ENCODE results near the gene PALB2.

DNA sequence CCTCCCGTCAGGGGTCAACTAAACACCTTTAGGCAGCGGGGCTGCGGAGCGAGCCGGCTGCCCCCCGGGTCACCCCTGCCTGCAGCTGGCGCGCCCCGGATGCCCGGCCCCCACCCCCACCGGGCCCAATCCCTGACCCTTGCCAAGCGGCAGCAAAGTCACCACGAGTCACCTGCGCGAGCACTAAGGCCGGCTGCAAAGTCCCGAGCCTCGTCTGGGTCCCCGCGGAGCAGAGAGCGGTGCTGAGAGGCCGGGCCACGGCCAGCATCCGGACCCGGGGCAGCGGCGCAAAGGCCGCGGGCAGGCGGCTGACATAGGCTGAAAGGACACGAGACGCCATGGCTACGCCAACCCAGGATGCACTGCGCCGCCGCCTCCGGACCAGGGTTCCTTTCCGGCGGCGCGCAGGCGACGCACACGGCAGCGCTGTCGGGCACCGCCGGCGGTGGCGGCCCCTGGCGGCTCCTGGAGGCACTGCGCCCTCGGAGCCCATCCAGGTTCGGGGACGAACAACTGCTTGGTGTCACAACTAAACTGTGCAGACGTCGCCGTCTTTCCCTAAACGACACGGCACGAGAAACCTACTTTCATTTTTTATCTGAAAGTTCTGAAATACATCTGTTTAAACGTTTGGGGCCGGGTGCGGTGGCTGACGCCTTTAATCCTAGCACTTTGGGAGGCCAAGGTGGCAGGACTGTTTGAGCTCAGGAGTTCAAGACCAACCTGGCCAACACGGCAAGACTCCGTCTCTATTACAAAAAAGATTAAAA, 45.0 kb downstream of the PALB2 start, which contains the start of gene NDUFAB1:
- TF ChIP-seq POLR2AphosphoS5 (IDR thresholded peaks at IDR 0.05; ENCODE audit: control insufficient read depth, insufficient read depth, low read depth, low read length), result peak; percentile 57
- peak; percentile 38; the same call in 1 of the 2 replicates for TF ChIP-seq NFIC (IDR thresholded peaks at IDR 0.05)
- TF ChIP-seq ZEB2 (IDR thresholded peaks at IDR 0.05), result no peak
- TF ChIP-seq, protein P1, sequence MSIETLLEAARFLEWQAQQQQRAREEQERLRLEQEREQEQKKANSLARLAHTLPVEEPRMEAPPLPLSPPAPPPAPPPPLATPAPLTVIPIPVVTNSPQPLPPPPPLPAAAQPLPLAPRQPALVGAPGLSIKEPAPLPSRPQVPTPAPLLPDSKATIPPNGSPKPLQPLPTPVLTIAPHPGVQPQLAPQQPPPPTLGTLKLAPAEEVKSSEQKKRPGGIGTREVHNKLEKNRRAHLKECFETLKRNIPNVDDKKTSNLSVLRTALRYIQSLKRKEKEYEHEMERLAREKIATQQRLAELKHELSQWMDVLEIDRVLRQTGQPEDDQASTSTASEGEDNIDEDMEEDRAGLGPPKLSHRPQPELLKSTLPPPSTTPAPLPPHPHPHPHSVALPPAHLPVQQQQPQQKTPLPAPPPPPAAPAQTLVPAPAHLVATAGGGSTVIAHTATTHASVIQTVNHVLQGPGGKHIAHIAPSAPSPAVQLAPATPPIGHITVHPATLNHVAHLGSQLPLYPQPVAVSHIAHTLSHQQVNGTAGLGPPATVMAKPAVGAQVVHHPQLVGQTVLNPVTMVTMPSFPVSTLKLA (conservative IDR thresholded peaks at IDR 0.05), result peak; percentile 78 to 90
- no peak for TF ChIP-seq ZNF778 (CRISPR knock-in tag; IDR thresholded peaks at IDR 0.05)
- no peak for TF ChIP-seq NFYB (IDR thresholded peaks at IDR 0.05; ENCODE audit: extremely low read depth, insufficient read length)
- no peak for TF ChIP-seq CHD4 (IDR thresholded peaks at IDR 0.05; ENCODE audit: insufficient read depth, insufficient replicate concordance, low read depth, low read length, poor library complexity, severe bottlenecking)
- peak; percentile 72 for TF ChIP-seq RFX1 (IDR thresholded peaks at IDR 0.05)
- TF ChIP-seq ZBED1 (IDR thresholded peaks at IDR 0.05), result no peak
- TF ChIP-seq, protein P2, sequence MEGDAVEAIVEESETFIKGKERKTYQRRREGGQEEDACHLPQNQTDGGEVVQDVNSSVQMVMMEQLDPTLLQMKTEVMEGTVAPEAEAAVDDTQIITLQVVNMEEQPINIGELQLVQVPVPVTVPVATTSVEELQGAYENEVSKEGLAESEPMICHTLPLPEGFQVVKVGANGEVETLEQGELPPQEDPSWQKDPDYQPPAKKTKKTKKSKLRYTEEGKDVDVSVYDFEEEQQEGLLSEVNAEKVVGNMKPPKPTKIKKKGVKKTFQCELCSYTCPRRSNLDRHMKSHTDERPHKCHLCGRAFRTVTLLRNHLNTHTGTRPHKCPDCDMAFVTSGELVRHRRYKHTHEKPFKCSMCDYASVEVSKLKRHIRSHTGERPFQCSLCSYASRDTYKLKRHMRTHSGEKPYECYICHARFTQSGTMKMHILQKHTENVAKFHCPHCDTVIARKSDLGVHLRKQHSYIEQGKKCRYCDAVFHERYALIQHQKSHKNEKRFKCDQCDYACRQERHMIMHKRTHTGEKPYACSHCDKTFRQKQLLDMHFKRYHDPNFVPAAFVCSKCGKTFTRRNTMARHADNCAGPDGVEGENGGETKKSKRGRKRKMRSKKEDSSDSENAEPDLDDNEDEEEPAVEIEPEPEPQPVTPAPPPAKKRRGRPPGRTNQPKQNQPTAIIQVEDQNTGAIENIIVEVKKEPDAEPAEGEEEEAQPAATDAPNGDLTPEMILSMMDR (IDR thresholded peaks at IDR 0.05 in 2 of 3, conservative IDR thresholded peaks at IDR 0.05 in 1 of 3; ENCODE audit: insufficient read depth in 2 of 3, low read depth in 1 of 3, low read length in 3 of 3), result peak; percentile 95 to 98 (median 97)
- TF ChIP-seq ARNT (IDR thresholded peaks at IDR 0.05), result no peak
- no peak for TF ChIP-seq ZSCAN29 (IDR thresholded peaks at IDR 0.05)

Data from K562 (cell line).